Chondrocyte (in vitro differentiated cells): ENCODE data around the gene FAM43A. TPM values are rescaled to one million over a fixed set of nuclear protein-coding genes. Genes with fewer than 3 reads are reported as not detected.
A peak's percentile ranks its signal among the peaks of the same experiment; 100 is the strongest.

ENCODE experiments used
- DNase-seq: peaks from one replicate; pipeline ENCODE4 v3.0.0; 2021; ENCODE audit warnings: mixed read lengths, low spot score
- H3K27ac Mint-ChIP-seq: one replicate; pipeline ENCODE4 v1.8.0; 2021; ENCODE audit warnings: mild to moderate bottlenecking, moderate library complexity, mixed read lengths; ENCODE audit not compliant: unreplicated experiment
- H3K27me3 Mint-ChIP-seq: 2 replicates; pipeline ENCODE4 v1.8.0; 2021; ENCODE audit warnings: low read depth, mixed read lengths
- H3K36me3 Mint-ChIP-seq: 2 replicates; pipeline ENCODE4 v1.8.0; 2021; ENCODE audit warnings: low read depth, mixed read lengths
- H3K4me1 Mint-ChIP-seq: 2 replicates; pipeline ENCODE4 v1.8.0; 2021; ENCODE audit warnings: low read depth, mild to moderate bottlenecking, mixed read lengths
- H3K4me3 Mint-ChIP-seq: one replicate; pipeline ENCODE4 v1.8.0; 2021; ENCODE audit warnings: mild to moderate bottlenecking, moderate library complexity, mixed read lengths; ENCODE audit not compliant: unreplicated experiment
- H3K9me3 Mint-ChIP-seq: 2 replicates; pipeline ENCODE4 v1.8.0; 2021; ENCODE audit warnings: low read depth, mixed read lengths
- CTCF ChIP-seq: fragments of 200-600 bp; sonication (generic); IDR thresholded peaks from 2 replicates; pipeline ENCODE4 v1.5.0; 2021; ENCODE audit warnings: antibody characterized with exemption, mild to moderate bottlenecking, moderate library complexity
- total RNA-seq: library from RNA; stranded (reverse); gene quantifications from 3 replicates; pipeline ENCODE4 v1.2.1, GENCODE V29; 2021

The FAM43A gene
- total RNA-seq, 1 donor from 2014 or later = 25.3 TPM

GRCh38 chr3:194691481-194692283 is 6.0 kb downstream of the FAM43A start:
- Mint-ChIP-seq H3K36me3 (peaks cover 3% of the 10 kb centered on the region), H3K4me3 (no peak overlapping the region), H3K27me3 (no peaks in the 10 kb centered on the region), H3K9me3 (no peaks in the 10 kb centered on the region), H3K4me1 (peaks cover 44% of the 10 kb centered on the region), H3K27ac (peak overlapping the region; percentile 82)
- no peak for TF ChIP-seq CTCF
- no peak for DNase-seq

- no peak overlapping the region for H3K4me3 Mint-ChIP-seq
- H3K27me3 Mint-ChIP-seq = no peaks in the 10 kb centered on the region
- H3K27ac Mint-ChIP-seq = no peak overlapping the region
- TF ChIP-seq CTCF = no peak
- no peak for DNase-seq
- H3K36me3 Mint-ChIP-seq = peaks cover 3% of the 10 kb centered on the region
- peaks cover 4% of the 10 kb centered on the region for H3K4me1 Mint-ChIP-seq
- peaks cover 15% of the 10 kb centered on the region for H3K9me3 Mint-ChIP-seq
Measured at GRCh38 chr3:194696702-194697101, 11.0 kb downstream of the FAM43A start.

- Mint-ChIP-seq H3K36me3 (peaks cover 3% of the 10 kb centered on the region), H3K27me3 (no peaks in the 10 kb centered on the region), H3K9me3 (peaks cover 15% of the 10 kb centered on the region), H3K27ac (no peak overlapping the region), H3K4me1 (peaks cover 14% of the 10 kb centered on the region), H3K4me3 (no peak overlapping the region)
- DNase-seq = no peak
- TF ChIP-seq CTCF = no peak
Measured at GRCh38 chr3:194702545-194702944, 16.9 kb downstream of the FAM43A start.

- Mint-ChIP-seq H3K4me1 (peaks cover 14% of the 10 kb centered on the region), H3K4me3 (no peak overlapping the region), H3K36me3 (no peaks in the 10 kb centered on the region), H3K27me3 (no peaks in the 10 kb centered on the region), H3K27ac (no peak overlapping the region), H3K9me3 (peaks cover 3% of the 10 kb centered on the region)
- no peak for DNase-seq
- no peak for TF ChIP-seq CTCF
Measured at GRCh38 chr3:194705227-194705626, 19.5 kb downstream of the FAM43A start.

- Mint-ChIP-seq H3K4me1 (peaks cover 14% of the 10 kb centered on the region), H3K27ac (no peak overlapping the region), H3K4me3 (no peak overlapping the region), H3K9me3 (peaks cover 3% of the 10 kb centered on the region), H3K27me3 (no peaks in the 10 kb centered on the region), H3K36me3 (no peaks in the 10 kb centered on the region)
- no peak for DNase-seq
- TF ChIP-seq CTCF = no peak
Measured at GRCh38 chr3:194705761-194706160, 20.1 kb downstream of the FAM43A start.
